B cell (primary cell): ENCODE measurements around the gene CASZ1. TPM values are rescaled to one million over a fixed set of nuclear protein-coding genes. Genes with fewer than 3 reads are reported as not detected.

Experiments used
- ATAC-seq: fragments of 200-7000 bp; cut with Tn5 transposase; one replicate; pipeline ENCODE4 v1.10.0; 2021; ENCODE audit warnings: low read depth, mild to moderate bottlenecking, moderate number of reproducible peaks, moderate library complexity
- CTCF ChIA-PET: fragments of 350-600 bp; sonication (Branson Sonifier 250); formaldehyde crosslinking; loops from one replicate; lab custom pipeline; 2021; ENCODE audit warnings: antibody characterized with exemption, inconsistent platforms; lab: Charles Lee
- POLR2A ChIA-PET: fragments of 350-600 bp; sonication (Branson Sonifier 250); formaldehyde crosslinking; loops from one replicate; lab custom pipeline; 2021; ENCODE audit warnings: antibody characterized with exemption; lab: Charles Lee
- DNase-seq: peaks from one replicate; pipeline ENCODE4 v3.0.0; 2013
- H2AFZ ChIP-seq: 2 replicates; pipeline ENCODE4 v1.6.1; 2012; ENCODE audit warnings: mild to moderate bottlenecking, low read depth, low read length; ENCODE audit not compliant: insufficient read depth, poor library complexity, severe bottlenecking
- H3K27ac ChIP-seq, 2 donors: 1 replicate in 1 of 2; 2 replicates in 1 of 2; pipeline ENCODE4 v1.5.1; 2012 to 2013; ENCODE audit warnings: low read length in 2 of 2, mild to moderate bottlenecking in 2 of 2, moderate library complexity in 1 of 2
- H3K27me3 ChIP-seq, 4 experiments: fragments of 200-600 bp in 1 of 4; sonication (generic) in 1 of 4; replicated peaks in 1 of 4; 1 replicate in 2 of 4; 2 replicates in 2 of 4; pipeline versions ENCODE4 v1.6.1 to v1.7.0; 2013 to 2016; ENCODE audit warnings: low read length in 3 of 4, mild to moderate bottlenecking in 2 of 4, mixed read lengths in 1 of 4, moderate library complexity in 1 of 4; ENCODE audit not compliant: insufficient read depth in 4 of 4, control insufficient read depth in 3 of 4; ENCODE audit errors: control extremely low read depth in 1 of 4
- H3K36me3 ChIP-seq, 2 experiments: replicated peaks in 1 of 2; 1 replicate in 1 of 2; 2 replicates in 1 of 2; pipeline versions ENCODE4 v1.6.1 to v1.7.1; 2013; ENCODE audit warnings: low read length in 1 of 2; ENCODE audit not compliant: insufficient read depth in 2 of 2, control insufficient read depth in 1 of 2; ENCODE audit errors: control extremely low read depth in 1 of 2, extremely low read depth in 1 of 2
- H3K4me1 ChIP-seq, 2 donors: fragments of 200-600 bp in 1 of 2; sonication (generic) in 1 of 2; 1 replicate in 1 of 2; 2 replicates in 1 of 2; pipeline versions ENCODE4 v1.5.1 to v1.6.1; 2013 to 2017; ENCODE audit warnings: low read length in 2 of 2; ENCODE audit not compliant: control insufficient read depth in 2 of 2, insufficient read depth in 2 of 2
- H3K4me2 ChIP-seq: replicated peaks from 2 replicates; pipeline ENCODE3; 2012; ENCODE audit warnings: mild to moderate bottlenecking, low read depth, low read length; ENCODE audit not compliant: poor library complexity, severe bottlenecking
- H3K4me3 ChIP-seq, 5 experiments: fragments of 200-600 bp in 1 of 5; sonication (generic) in 1 of 5; 1 replicate in 3 of 5; 2 replicates in 2 of 5; pipeline versions ENCODE4 v1.5.1 to v1.7.0; 2011 to 2016; ENCODE audit warnings: low read length in 4 of 5, mild to moderate bottlenecking in 4 of 5, low read depth in 2 of 5, control low read depth in 1 of 5, moderate library complexity in 1 of 5; ENCODE audit not compliant: insufficient read depth in 1 of 5; ENCODE audit errors: control extremely low read depth in 1 of 5, extremely low read depth in 1 of 5
- H3K79me2 ChIP-seq: fragments of 200-600 bp; sonication (generic); one replicate; pipeline ENCODE4 v1.6.0; 2016; ENCODE audit warnings: low read length; ENCODE audit not compliant: control insufficient read depth, insufficient read depth
- H3K9ac ChIP-seq: fragments of 200-600 bp; sonication (generic); 2 replicates; pipeline ENCODE4 v1.6.1; 2017; ENCODE audit warnings: mild to moderate bottlenecking, low read length, moderate library complexity
- H3K9me3 ChIP-seq, 3 donors: one replicate each; pipeline versions ENCODE4 v1.6.1 to v1.7.1; 2013; ENCODE audit warnings: low read length in 2 of 3; ENCODE audit not compliant: control insufficient read depth in 2 of 3, insufficient read depth in 1 of 3; ENCODE audit errors: control extremely low read depth in 1 of 3
- H4K20me1 ChIP-seq: 2 replicates; pipeline ENCODE4 v1.6.0; 2012; ENCODE audit warnings: mild to moderate bottlenecking, low read length; ENCODE audit not compliant: insufficient read depth, control insufficient read depth, poor library complexity, severe bottlenecking
- H3K27ac Mint-ChIP-seq: one replicate; pipeline ENCODE4 v1.8.0; 2021; ENCODE audit warnings: mixed read lengths
- H3K27me3 Mint-ChIP-seq: one replicate; pipeline ENCODE4 v1.8.0; 2021; ENCODE audit warnings: mixed read lengths
- H3K4me1 Mint-ChIP-seq: one replicate; pipeline ENCODE4 v1.8.0; 2021; ENCODE audit warnings: mixed read lengths
- H3K4me3 Mint-ChIP-seq: one replicate; pipeline ENCODE4 v1.8.0; 2021; ENCODE audit warnings: mixed read lengths
- H3K9me3 Mint-ChIP-seq: one replicate; pipeline ENCODE4 v1.8.0; 2022; ENCODE audit warnings: mixed read lengths; ENCODE audit not compliant: insufficient read depth
- CTCF ChIP-seq: fragments of 200-600 bp; IDR thresholded peaks from one replicate; pipeline ENCODE4 v1.8.0; 2022; ENCODE audit warnings: antibody characterized with exemption, mild to moderate bottlenecking
- EZH2 ChIP-seq: IDR thresholded peaks from 2 replicates; pipeline ENCODE4 v1.6.1; 2012; ENCODE audit warnings: borderline replicate concordance, low read depth, mild to moderate bottlenecking, moderate library complexity, low read length; ENCODE audit not compliant: insufficient read depth, poor library complexity, severe bottlenecking
- WGBS: methylation state at CpG from one replicate; pipeline ENCODE4 v1.1.5; 2013; ENCODE audit warnings: missing lambda C conversion rate; ENCODE audit not compliant: insufficient coverage; 5-methylcytosine and 5-hydroxymethylcytosine counted together
- intact Hi-C: fragments of 100-400 bp; cut with micrococcal nuclease; formaldehyde crosslinking; loops from one replicate; pipeline ENCODE4 v1.10.0; 2022
- polyA plus RNA-seq: library from polyadenylated mRNA; depleted of rRNA; stranded (reverse); fragments of >200 nt; gene quantifications from 2 replicates; pipeline ENCODE4 v1.2.3, GENCODE V29; 2012
- total RNA-seq, 2 donors: library from RNA; stranded (reverse); fragments of 120-200 nt in 1 of 2; gene quantifications; 1 replicate in 1 of 2; 2 replicates in 1 of 2; pipeline versions ENCODE4 v1.2.3 to v1.2.4, GENCODE V29; 2013 to 2022

Gene CASZ1
- total and polyA plus RNA-seq, 2 donors (not counting 1 experiment from before 2014, with no cell fraction given): 9.5 to 27.2 TPM

- peaks cover 7 to 10% of the 10 kb centered on the region in 2 donors for H3K4me1 ChIP-seq
- no peaks in the 10 kb centered on the region for H3K9me3 ChIP-seq
- no peak overlapping the region for H3K9ac ChIP-seq
- no peak for TF ChIP-seq CTCF
- TF ChIP-seq EZH2: no peak
- no peaks in the 10 kb centered on the region for H4K20me1 ChIP-seq
- Mint-ChIP-seq H3K4me1 (peaks cover 10% of the 10 kb centered on the region), H3K27me3 (peaks cover 7% of the 10 kb centered on the region), H3K27ac (no peak overlapping the region), H3K9me3 (no peaks in the 10 kb centered on the region), H3K4me3 (no peak overlapping the region)
- H3K36me3 ChIP-seq: no peaks in the 10 kb centered on the region
- ChIA-PET POLR2A (no interaction called here), CTCF (no interaction called here)
- 84% methylated on average over 13 of the region's 15 CpGs for WGBS
- no peak overlapping the region for H3K27ac ChIP-seq
- H3K4me2 ChIP-seq: no peak overlapping the region
- H3K4me3 ChIP-seq: no peak overlapping the region
- H2AFZ ChIP-seq: no peak overlapping the region
- intact Hi-C loops: no loop called here
- no peak for DNase-seq
- no peaks in the 10 kb centered on the region for H3K27me3 ChIP-seq
- H3K79me2 ChIP-seq: no peaks in the 10 kb centered on the region
- no peak for ATAC-seq
Observed at GRCh38 chr1:10759413-10760200, 36.8 kb downstream of the CASZ1 start.

DNA sequence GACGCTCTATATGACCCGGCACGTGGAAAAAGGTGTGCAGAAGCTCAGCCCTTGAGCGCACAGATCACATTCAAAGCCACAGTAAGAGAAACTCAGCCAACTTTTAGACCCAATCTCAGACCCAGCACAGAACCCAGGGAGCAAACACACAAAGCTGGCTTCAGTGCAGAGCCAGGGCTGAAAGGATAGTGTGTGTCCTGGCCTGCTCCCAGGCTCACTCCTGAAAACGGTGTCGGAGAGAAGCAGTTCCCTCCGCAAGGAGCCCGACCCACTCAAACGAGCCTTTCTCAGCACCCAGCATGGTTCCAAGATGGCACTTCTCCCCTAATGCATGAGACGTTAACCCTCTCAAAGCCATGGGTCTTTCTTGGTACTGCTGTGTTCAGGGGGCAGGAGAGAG, 39.6 kb downstream of the CASZ1 start:
- Mint-ChIP-seq H3K4me1 (peaks cover 10% of the 10 kb centered on the region), H3K4me3 (no peak overlapping the region), H3K9me3 (no peaks in the 10 kb centered on the region), H3K27me3 (peaks cover 11% of the 10 kb centered on the region), H3K27ac (no peak overlapping the region)
- Histone ChIP-seq H3K4me2 (no peak overlapping the region), H3K36me3 (no peaks in the 10 kb centered on the region), H3K27me3 (no peaks in the 10 kb centered on the region), H3K9ac (no peak overlapping the region), H3K27ac (no peak overlapping the region), H3K4me3 (no peak overlapping the region), H3K4me1 (peaks cover 7 to 10% of the 10 kb centered on the region in 2 donors), H2AFZ (no peak overlapping the region), H4K20me1 (no peaks in the 10 kb centered on the region), H3K9me3 (no peaks in the 10 kb centered on the region), H3K79me2 (no peaks in the 10 kb centered on the region)
- no peak for ATAC-seq
- 94% methylated on average over 10 of the region's 10 CpGs for WGBS
- POLR2A ChIA-PET: no interaction called here
- no peak for DNase-seq
- CTCF ChIA-PET: no interaction called here
- intact Hi-C loops: no loop called here
- no peak for TF ChIP-seq EZH2
- TF ChIP-seq CTCF: no peak
